Smooth muscle cell (in vitro differentiated cells): ENCODE results near the gene ADAMTS2. TPM values are rescaled to one million over a fixed set of nuclear protein-coding genes. Genes with fewer than 3 reads are reported as not detected.

ENCODE experiments used
- DNase-seq: peaks from one replicate; lab custom pipeline; 2025; ENCODE audit not compliant: unreplicated experiment; lab: John Stamatoyannopoulos, UW
- H2AFZ ChIP-seq: fragments of 200-600 bp; sonication (generic); 2 replicates; pipeline ENCODE4 v1.6.0; 2016; ENCODE audit warnings: antibody characterized with exemption, low read depth, mild to moderate bottlenecking
- H3F3A ChIP-seq: fragments of 200-600 bp; sonication (generic); 2 replicates; pipeline ENCODE4 v1.6.0; 2017; ENCODE audit warnings: antibody characterized with exemption, low read depth
- H3K27ac ChIP-seq: fragments of 200-600 bp; sonication (generic); 2 replicates; pipeline ENCODE4 v1.5.1; 2016; ENCODE audit warnings: low read depth, mild to moderate bottlenecking
- H3K27me3 ChIP-seq: fragments of 200-600 bp; sonication (generic); 2 replicates; pipeline ENCODE4 v1.6.1; 2016; ENCODE audit warnings: low read depth, mild to moderate bottlenecking
- H3K36me3 ChIP-seq: fragments of 200-600 bp; sonication (generic); 2 replicates; pipeline ENCODE4 v1.5.1; 2016; ENCODE audit warnings: low read depth
- H3K4me1 ChIP-seq: fragments of 200-600 bp; sonication (generic); 2 replicates; pipeline ENCODE4 v1.5.1; 2016; ENCODE audit warnings: low read depth
- H3K4me2 ChIP-seq: fragments of 200-600 bp; sonication (generic); 2 replicates; pipeline ENCODE4 v1.6.0; 2016; ENCODE audit warnings: mild to moderate bottlenecking
- H3K4me3 ChIP-seq: fragments of 200-600 bp; sonication (generic); 2 replicates; pipeline ENCODE4 v1.5.1; 2016; ENCODE audit warnings: mild to moderate bottlenecking
- H3K79me2 ChIP-seq: fragments of 200-600 bp; sonication (generic); 2 replicates; pipeline ENCODE4 v1.6.0; 2016; ENCODE audit warnings: low read depth, mild to moderate bottlenecking
- H3K9ac ChIP-seq: fragments of 200-600 bp; sonication (generic); 2 replicates; pipeline ENCODE4 v1.6.0; 2016; ENCODE audit warnings: low read depth
- H3K9me3 ChIP-seq: fragments of 200-600 bp; sonication (generic); replicated peaks from 2 replicates; pipeline ENCODE4 v1.5.1; 2016; ENCODE audit warnings: low read depth
- H4K20me1 ChIP-seq: fragments of 200-600 bp; sonication (generic); 2 replicates; pipeline ENCODE4 v1.6.0; 2016; ENCODE audit warnings: low read depth
- WGBS: methylation state at CpG from one replicate; pipeline ENCODE4 v1.1.7; 2016; ENCODE audit warnings: low lambda C conversion rate; 5-methylcytosine and 5-hydroxymethylcytosine counted together
- polyA plus RNA-seq: library from polyadenylated mRNA; unstranded; fragments of >200 nt; fragmentation: Nextera tagmentation; extraction: Ambion mirVana; gene quantifications from 2 replicates; pipeline ENCODE4 v1.2.1, GENCODE V29; 2016
- total RNA-seq: library from RNA; depleted of rRNA; stranded (reverse); fragments of >200 nt; gene quantifications from 2 replicates; pipeline ENCODE4 v1.2.3, GENCODE V29; 2014
- TF ChIP-seq, protein P1 (sequence below): fragments of 200-600 bp; sonication (generic); IDR thresholded peaks from 2 replicates; pipeline ENCODE4 v1.5.1; 2017; ENCODE audit warnings: borderline replicate concordance, mild to moderate bottlenecking, antibody characterized with exemption; ENCODE audit not compliant: insufficient read depth, poor library complexity, severe bottlenecking

The ADAMTS2 gene
- total and polyA plus RNA-seq, 2 experiments from 2014 or later, result 22.8 to 37.5 TPM

DNA sequence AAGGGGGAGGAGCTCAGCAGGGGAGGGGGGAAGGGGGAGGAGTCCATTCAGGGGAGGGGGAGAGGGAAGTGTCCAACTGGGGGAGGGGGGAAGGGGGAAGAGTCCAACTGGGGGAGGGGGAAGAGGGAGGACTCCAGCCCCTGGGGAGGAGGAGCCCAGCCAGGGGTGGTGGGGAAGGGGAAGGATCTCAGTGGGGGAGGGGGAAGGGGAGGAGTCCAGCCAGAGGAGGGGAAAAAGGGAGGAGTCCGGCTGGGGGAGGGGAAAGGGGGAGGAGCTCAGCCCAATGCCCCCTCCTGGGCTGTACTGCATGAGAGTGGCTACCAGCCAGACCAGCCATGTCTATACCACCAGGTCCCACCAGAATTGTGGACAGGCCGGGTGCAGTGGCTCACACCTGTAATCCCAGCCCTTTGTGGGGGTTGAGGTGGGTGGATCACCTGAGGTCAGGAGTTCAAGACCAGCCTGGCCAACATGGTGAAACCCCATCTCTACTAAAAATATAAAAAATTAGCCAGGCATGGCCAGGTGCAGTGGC lies 30.6 kb upstream of the ADAMTS2 start:
- 92% methylated on average over 1 of the region's 2 CpGs for whole genome bisulfite sequencing
- no peaks in the 10 kb centered on the region for H3K27me3 ChIP-seq
- no peak overlapping the region for H3K27ac ChIP-seq
- H2AFZ ChIP-seq, result no peak overlapping the region
- H3K4me1 ChIP-seq, result peaks cover 8% of the 10 kb centered on the region
- no peak overlapping the region for H3K4me3 ChIP-seq
- no peaks in the 10 kb centered on the region for H4K20me1 ChIP-seq
- peaks cover 4% of the 10 kb centered on the region for H3F3A ChIP-seq
- H3K4me2 ChIP-seq, result no peak overlapping the region
- H3K9ac ChIP-seq, result no peak overlapping the region
- no peak for DNase-seq
- TF ChIP-seq, protein P1, sequence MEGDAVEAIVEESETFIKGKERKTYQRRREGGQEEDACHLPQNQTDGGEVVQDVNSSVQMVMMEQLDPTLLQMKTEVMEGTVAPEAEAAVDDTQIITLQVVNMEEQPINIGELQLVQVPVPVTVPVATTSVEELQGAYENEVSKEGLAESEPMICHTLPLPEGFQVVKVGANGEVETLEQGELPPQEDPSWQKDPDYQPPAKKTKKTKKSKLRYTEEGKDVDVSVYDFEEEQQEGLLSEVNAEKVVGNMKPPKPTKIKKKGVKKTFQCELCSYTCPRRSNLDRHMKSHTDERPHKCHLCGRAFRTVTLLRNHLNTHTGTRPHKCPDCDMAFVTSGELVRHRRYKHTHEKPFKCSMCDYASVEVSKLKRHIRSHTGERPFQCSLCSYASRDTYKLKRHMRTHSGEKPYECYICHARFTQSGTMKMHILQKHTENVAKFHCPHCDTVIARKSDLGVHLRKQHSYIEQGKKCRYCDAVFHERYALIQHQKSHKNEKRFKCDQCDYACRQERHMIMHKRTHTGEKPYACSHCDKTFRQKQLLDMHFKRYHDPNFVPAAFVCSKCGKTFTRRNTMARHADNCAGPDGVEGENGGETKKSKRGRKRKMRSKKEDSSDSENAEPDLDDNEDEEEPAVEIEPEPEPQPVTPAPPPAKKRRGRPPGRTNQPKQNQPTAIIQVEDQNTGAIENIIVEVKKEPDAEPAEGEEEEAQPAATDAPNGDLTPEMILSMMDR, result no peak
- H3K36me3 ChIP-seq, result no peaks in the 10 kb centered on the region
- no peaks in the 10 kb centered on the region for H3K9me3 ChIP-seq
- H3K79me2 ChIP-seq, result no peaks in the 10 kb centered on the region

DNA sequence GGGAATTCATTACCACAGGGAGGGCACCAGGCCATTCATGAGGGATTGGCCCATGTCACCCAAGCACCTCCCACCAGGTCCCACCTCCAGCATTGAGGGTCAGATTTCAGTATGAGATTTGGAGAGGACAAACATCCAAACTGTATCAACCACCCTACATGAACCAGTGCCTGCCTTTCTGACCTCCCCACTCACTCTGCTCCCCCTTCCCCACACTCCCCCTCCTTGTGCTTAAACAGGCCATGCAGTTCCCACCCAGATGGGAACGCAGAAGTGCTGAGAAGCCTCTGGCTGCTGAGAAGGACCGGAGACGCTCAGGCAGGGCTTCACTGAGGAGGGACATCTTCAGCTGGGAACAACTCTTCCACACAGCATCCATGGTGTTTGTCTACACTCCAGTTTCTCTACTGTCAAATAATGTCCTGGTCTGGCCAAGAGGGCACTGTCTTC lies 30.0 kb upstream of the ADAMTS2 start:
- Histone ChIP-seq H3K27ac (no peak overlapping the region), H3K9me3 (no peaks in the 10 kb centered on the region), H3K4me2 (no peak overlapping the region), H3F3A (peaks cover 4% of the 10 kb centered on the region), H3K4me1 (peaks cover 8% of the 10 kb centered on the region), H3K36me3 (no peaks in the 10 kb centered on the region), H2AFZ (no peak overlapping the region), H3K27me3 (no peaks in the 10 kb centered on the region), H4K20me1 (no peaks in the 10 kb centered on the region), H3K79me2 (no peaks in the 10 kb centered on the region), H3K9ac (no peak overlapping the region), H3K4me3 (no peak overlapping the region)
- TF ChIP-seq, protein P1, result no peak
- WGBS, result 92% methylated on average over 3 of the region's 3 CpGs
- DNase-seq, result no peak

DNA sequence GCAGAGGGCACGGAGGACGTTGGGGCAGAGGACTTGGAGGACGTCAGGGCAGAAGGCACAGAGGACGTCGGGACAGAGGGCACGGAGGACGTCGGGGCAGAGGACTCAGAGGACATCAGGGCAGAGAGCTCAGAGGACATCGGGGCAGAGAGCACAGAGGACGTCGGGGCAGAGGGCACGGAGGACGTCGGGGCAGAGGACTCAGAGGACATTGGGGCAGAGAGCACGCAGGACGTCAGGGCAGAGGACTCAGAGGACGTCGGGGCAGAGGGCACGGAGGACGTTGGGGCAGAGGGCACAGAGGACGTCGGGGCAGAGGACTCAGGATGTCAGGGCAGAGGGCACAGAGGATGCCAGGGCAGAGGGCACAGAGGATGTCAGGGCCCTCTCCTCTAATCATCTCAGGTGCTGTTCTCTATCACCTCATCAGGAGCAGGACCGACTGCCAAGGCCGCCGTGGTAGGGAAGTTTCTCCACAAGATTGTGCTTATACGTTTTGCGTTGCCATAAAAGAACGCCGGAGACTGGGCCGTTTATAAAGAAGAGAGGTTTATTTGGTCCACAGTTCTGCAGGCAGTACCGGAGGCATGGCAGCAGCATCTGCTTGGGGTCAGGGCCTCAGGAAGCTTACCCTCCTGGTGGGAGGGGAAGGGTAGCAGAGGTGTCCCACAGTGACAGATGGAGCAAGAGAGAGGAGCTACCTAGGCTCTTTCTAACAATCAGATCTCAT lies 29.4 kb upstream of the ADAMTS2 start:
- H4K20me1 ChIP-seq, result no peaks in the 10 kb centered on the region
- no peak overlapping the region for H3K27ac ChIP-seq
- 93% methylated on average over 26 of the region's 31 CpGs for WGBS
- H3K27me3 ChIP-seq, result no peaks in the 10 kb centered on the region
- TF ChIP-seq, protein P1, result no peak
- no peak overlapping the region for H2AFZ ChIP-seq
- H3K9ac ChIP-seq, result no peak overlapping the region
- H3K4me3 ChIP-seq, result no peak overlapping the region
- H3K36me3 ChIP-seq, result no peaks in the 10 kb centered on the region
- H3K4me1 ChIP-seq, result peaks cover 8% of the 10 kb centered on the region
- no peaks in the 10 kb centered on the region for H3K9me3 ChIP-seq
- no peak for DNase-seq
- H3K79me2 ChIP-seq, result no peaks in the 10 kb centered on the region
- no peak overlapping the region for H3K4me2 ChIP-seq
- H3F3A ChIP-seq, result peaks cover 4% of the 10 kb centered on the region
